Epithelial cell of esophagus (primary cell): ENCODE results near the gene HCLS1.

Experiments used
- DNase-seq: peaks from one replicate; pipeline ENCODE4 v3.0.0; 2010; ENCODE audit warnings: low read depth
- H3K4me3 ChIP-seq: 2 replicates; pipeline ENCODE4 v1.5.1; 2011; ENCODE audit warnings: mild to moderate bottlenecking, low read length, control low read depth
- CTCF ChIP-seq: IDR thresholded peaks from 2 replicates; pipeline ENCODE4 v1.5.1; 2011; ENCODE audit warnings: low read depth, mild to moderate bottlenecking, low read length, control low read depth, inconsistent platforms; ENCODE audit not compliant: insufficient read depth; ENCODE audit errors: missing control alignments

The HCLS1 gene

GRCh38 chr3:121660356-121661171, at the start of gene HCLS1:
TSS of gene HCLS1 (minus strand) at chr3:121660903. CDS start at chr3:121658347, 2,556 bp downstream.
- DNase-seq, result peak; percentile 20
- no peak within 1 kb of the TSS for H3K4me3 ChIP-seq
- TF ChIP-seq CTCF, result no peak

DNA sequence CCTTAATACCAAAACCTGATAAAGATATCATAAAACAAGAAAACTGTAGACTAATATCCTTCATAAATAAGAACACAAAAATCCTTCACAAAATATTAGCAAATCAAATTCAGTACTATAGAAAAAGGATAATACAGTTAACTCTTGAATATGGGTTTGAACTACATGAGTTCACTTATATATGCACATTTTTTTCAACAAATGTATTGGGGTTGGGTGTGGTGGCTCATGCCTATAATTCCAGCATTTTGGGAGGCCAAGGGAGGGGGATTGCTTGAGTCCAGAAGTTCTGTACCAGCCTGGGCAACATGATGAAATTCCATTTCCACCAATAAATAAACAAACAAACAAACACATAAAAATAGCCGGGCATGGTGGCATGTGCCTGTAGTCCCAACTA, 49.6 kb upstream of the HCLS1 start:
- no peak overlapping the region for H3K4me3 ChIP-seq
- TF ChIP-seq CTCF, result no peak
- no peak for DNase-seq

- H3K4me3 ChIP-seq, result no peak overlapping the region
- DNase-seq, result no peak
- no peak for TF ChIP-seq CTCF
Measured at GRCh38 chr3:121707531-121708273, 47.0 kb upstream of the HCLS1 start.

DNA sequence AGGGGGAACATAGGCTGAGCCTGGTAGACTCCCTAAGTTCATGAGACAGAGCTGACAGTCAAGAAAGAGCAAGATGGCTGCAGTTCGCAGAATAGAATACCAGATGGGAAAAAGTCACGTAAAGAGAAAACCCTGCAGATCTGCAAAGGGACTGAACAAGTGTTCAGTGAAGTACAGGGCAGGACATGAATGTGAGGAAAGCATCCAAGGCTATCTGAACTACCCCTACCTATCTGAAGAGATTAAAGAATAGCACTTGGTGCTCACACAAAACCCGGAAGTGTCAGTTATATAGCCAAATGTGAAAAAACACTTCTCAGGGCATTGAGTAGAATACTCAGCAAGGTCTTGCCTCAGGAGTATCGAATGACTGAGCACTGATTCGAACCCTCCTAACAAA, 44.8 kb upstream of the HCLS1 start:
- DNase-seq, result no peak
- TF ChIP-seq CTCF, result no peak
- no peak overlapping the region for H3K4me3 ChIP-seq

GRCh38 chr3:121703973-121704372, 43.3 kb upstream of the HCLS1 start:
- no peak for DNase-seq
- no peak for TF ChIP-seq CTCF
- H3K4me3 ChIP-seq, result no peak overlapping the region

DNA sequence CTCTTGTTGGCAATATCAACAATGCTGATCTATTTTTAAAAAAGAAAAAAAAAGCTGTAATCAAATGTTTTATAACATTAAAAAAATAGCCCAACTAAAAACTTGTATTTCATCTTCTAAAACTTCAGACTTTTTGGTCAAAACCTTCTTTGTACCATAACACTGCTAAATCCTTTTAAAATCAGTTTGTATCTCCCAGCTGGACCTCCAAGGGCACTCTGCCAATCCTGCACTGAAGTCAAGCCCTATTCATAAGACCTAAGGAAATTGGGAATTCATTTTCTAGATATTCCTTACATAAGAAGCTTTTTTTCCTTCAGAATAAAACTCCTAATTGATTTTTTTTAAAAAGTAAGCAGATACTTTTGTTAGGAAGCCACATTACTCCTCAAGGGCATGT, 38.2 kb upstream of the HCLS1 start:
- no peak for TF ChIP-seq CTCF
- no peak for DNase-seq
- no peak overlapping the region for H3K4me3 ChIP-seq
